ENCODE data around the gene CSTPP1.
A peak's percentile ranks its signal among the peaks of the same experiment; 100 is the strongest.
"Not testable (repeated sequence)": the region's sequence is repeated elsewhere in the genome, so short reads cannot be mapped to it uniquely, and the experiment has no call there.

CSTPP1 gene

DNA sequence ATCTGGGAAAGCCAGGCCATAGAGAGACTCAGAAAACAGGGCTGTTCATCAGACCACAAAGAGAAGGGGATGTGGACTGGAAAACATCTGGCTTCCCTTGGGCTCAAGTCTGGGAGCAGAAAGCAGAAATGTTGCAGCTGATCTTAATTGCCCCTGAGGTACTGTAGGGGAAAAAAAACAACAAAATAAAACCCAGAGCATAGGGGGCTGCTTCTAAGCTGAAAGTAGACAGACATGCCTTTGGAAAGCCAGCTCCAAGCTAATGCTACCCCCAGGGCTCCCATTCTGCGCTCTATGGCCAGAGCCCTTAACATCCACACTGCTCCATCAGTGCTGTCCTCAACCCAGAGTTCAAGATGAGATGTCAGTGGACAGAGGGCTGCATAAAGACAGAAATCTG lies 251.7 kb downstream of the CSTPP1 start:
- Histone ChIP-seq H3K4me2 (peak overlapping the region; percentile 72; the same call in 1 of the 2 replicates), H3K4me1 (ENCODE audit: low read depth, poor library complexity, severe bottlenecking) (peaks cover 13% of the 10 kb centered on the region), H2AFZ (ENCODE audit: low read depth) (no peak overlapping the region), H3K9ac (no peak overlapping the region), H3K27ac (no peak overlapping the region), H3K4me3 (IDR thresholded peaks at IDR 0.05; ENCODE audit: insufficient read depth, low read depth, low read length) (no peak overlapping the region), H3K36me3 (ENCODE audit: insufficient read depth) (no peaks in the 10 kb centered on the region), H3K79me2 (ENCODE audit: insufficient read depth, low read depth) (no peaks in the 10 kb centered on the region), H3K27me3 (ENCODE audit: insufficient read depth, low read depth) (peaks cover 28% of the 10 kb centered on the region; the same call in 1 of the 2 replicates), H4K20me1 (ENCODE audit: insufficient read depth) (no peaks in the 10 kb centered on the region)
- TF ChIP-seq, protein P1, sequence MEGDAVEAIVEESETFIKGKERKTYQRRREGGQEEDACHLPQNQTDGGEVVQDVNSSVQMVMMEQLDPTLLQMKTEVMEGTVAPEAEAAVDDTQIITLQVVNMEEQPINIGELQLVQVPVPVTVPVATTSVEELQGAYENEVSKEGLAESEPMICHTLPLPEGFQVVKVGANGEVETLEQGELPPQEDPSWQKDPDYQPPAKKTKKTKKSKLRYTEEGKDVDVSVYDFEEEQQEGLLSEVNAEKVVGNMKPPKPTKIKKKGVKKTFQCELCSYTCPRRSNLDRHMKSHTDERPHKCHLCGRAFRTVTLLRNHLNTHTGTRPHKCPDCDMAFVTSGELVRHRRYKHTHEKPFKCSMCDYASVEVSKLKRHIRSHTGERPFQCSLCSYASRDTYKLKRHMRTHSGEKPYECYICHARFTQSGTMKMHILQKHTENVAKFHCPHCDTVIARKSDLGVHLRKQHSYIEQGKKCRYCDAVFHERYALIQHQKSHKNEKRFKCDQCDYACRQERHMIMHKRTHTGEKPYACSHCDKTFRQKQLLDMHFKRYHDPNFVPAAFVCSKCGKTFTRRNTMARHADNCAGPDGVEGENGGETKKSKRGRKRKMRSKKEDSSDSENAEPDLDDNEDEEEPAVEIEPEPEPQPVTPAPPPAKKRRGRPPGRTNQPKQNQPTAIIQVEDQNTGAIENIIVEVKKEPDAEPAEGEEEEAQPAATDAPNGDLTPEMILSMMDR (conservative IDR thresholded peaks at IDR 0.05; ENCODE audit: low read depth, low read length), result no peak

DNA sequence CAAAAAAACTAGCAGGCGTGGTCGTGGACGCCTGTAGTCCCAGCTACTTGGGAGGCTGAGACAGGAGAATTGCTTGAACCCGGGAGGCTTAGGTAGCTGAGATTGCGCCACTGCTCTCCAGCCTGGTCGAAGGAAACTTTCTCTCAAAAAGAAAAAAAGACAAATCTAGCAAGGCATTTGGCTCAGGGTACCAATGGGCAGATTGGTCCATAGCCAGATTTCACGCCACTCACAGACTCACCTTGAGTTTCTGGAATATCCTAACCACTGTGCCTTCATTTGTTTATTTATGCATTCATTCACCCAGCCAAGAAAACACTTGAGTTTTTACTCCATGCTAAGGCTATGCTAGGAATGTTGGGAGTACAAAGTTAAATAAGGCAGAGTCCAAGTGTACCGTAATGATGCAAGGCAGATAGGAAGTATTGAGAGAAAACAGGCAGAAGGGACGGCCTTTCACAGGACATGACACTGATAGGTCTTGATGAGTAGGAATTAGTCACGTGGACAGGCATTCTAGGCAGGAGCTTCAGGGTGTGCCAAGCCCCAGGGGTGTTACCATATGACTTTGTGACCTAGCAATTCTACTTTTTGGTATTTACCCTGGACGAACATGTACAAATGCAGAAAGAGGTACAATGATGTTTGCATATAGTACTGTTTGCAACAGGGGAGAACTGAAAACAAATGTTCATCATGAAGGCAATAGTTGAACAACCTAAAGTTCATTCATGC lies 252.7 kb downstream of the CSTPP1 start:
- Histone ChIP-seq H3K4me1 (ENCODE audit: low read depth, poor library complexity, severe bottlenecking) (peaks cover 13% of the 10 kb centered on the region), H3K27me3 (ENCODE audit: insufficient read depth, low read depth) (peaks cover 28% of the 10 kb centered on the region; the same call in 1 of the 2 replicates), H3K4me3 (IDR thresholded peaks at IDR 0.05; ENCODE audit: insufficient read depth, low read depth, low read length) (no peak overlapping the region), H3K27ac (no peak overlapping the region), H3K4me2 (no peak overlapping the region), H3K9ac (no peak overlapping the region), H2AFZ (ENCODE audit: low read depth) (no peak overlapping the region), H4K20me1 (ENCODE audit: insufficient read depth) (no peaks in the 10 kb centered on the region), H3K79me2 (ENCODE audit: insufficient read depth, low read depth) (no peaks in the 10 kb centered on the region), H3K36me3 (ENCODE audit: insufficient read depth) (no peaks in the 10 kb centered on the region)
- TF ChIP-seq, protein P1 (conservative IDR thresholded peaks at IDR 0.05; ENCODE audit: low read depth, low read length), result no peak

DNA sequence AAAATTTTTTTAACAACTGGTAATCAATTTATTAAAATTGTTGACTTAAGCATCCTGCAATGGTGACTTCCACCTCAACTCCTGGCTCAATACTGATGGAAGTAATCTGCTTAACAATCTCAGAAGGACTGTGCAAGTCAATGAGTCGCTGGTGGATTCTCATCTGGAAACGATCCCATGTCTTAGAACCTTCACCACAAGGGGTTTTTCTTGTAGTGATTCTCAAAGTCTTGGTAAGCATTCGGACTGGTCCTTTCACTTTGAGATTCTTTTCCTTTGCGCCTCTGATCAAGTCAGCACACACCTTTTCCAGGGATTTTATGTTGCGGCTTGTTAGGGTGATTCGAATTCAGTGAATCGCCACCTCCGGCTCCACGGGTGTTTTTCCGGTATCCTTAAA lies 254.6 kb downstream of the CSTPP1 start:
- not testable (repeated sequence) for H3K4me3 ChIP-seq (IDR thresholded peaks at IDR 0.05; ENCODE audit: insufficient read depth, low read depth, low read length); H3K4me2 ChIP-seq; H2AFZ ChIP-seq (ENCODE audit: low read depth); H3K36me3 ChIP-seq (ENCODE audit: insufficient read depth); H4K20me1 ChIP-seq (ENCODE audit: insufficient read depth); H3K27ac ChIP-seq; H3K79me2 ChIP-seq (ENCODE audit: insufficient read depth, low read depth); H3K9ac ChIP-seq
- H3K27me3 ChIP-seq (ENCODE audit: insufficient read depth, low read depth), result peaks cover 28% of the 10 kb centered on the region; the same call in 1 of the 2 replicates
- H3K4me1 ChIP-seq (ENCODE audit: low read depth, poor library complexity, severe bottlenecking), result peaks cover 13% of the 10 kb centered on the region

DNA sequence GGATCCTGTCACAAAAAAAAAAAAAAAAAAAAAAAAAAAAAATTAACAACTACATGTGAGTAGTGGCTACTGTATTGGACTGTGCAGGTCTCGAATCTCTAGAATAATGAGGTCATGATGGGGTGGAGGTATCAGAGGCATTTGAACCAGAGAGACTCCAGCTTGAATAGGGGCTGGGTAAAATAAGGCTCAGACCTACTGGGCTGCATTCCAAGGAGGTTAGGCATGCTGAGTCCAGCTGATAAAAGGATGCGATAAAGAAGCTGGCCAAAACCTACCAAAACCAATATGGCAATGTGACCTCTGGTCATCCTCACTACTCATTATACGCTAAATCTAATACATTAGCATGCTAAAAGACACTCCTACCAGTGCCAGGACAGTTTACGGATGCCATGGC lies 255.6 kb downstream of the CSTPP1 start:
- no peak overlapping the region for H3K4me3 ChIP-seq (IDR thresholded peaks at IDR 0.05; ENCODE audit: insufficient read depth, low read depth, low read length)
- no peak overlapping the region for H3K9ac ChIP-seq
- peaks cover 12% of the 10 kb centered on the region for H3K4me1 ChIP-seq (ENCODE audit: low read depth, poor library complexity, severe bottlenecking)
- H3K36me3 ChIP-seq (ENCODE audit: insufficient read depth), result no peaks in the 10 kb centered on the region
- H4K20me1 ChIP-seq (ENCODE audit: insufficient read depth), result no peaks in the 10 kb centered on the region
- H3K4me2 ChIP-seq, result no peak overlapping the region
- TF ChIP-seq, protein P1 (conservative IDR thresholded peaks at IDR 0.05; ENCODE audit: low read depth, low read length), result no peak
- H3K27ac ChIP-seq, result no peak overlapping the region
- H3K27me3 ChIP-seq (ENCODE audit: insufficient read depth, low read depth), result peaks cover 23% of the 10 kb centered on the region; the same call in 1 of the 2 replicates
- no peak overlapping the region for H2AFZ ChIP-seq (ENCODE audit: low read depth)
- H3K79me2 ChIP-seq (ENCODE audit: insufficient read depth, low read depth), result no peaks in the 10 kb centered on the region

DNA sequence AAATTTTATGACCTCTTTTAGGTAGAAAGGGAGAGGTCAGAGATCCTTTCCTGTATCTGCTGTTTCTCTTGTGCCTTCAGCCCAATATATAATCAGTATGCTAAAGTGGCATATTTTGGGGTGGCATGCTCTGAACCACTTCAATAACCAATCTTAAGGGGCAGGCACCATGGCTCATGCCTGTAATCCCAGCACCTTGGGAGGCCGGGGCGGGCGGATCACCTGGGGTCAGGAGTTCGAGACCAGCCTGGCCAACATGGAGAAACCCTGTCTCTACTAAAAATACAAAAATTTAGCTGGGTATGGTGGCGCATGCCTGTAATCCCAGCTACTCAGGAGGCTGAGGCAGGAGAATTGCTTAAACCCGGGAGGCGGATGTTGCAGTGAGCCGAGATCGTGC lies 261.6 kb downstream of the CSTPP1 start:
- H3K79me2 ChIP-seq (ENCODE audit: insufficient read depth, low read depth); H3K27me3 ChIP-seq (ENCODE audit: insufficient read depth, low read depth); H3K4me3 ChIP-seq (IDR thresholded peaks at IDR 0.05; ENCODE audit: insufficient read depth, low read depth, low read length); H2AFZ ChIP-seq (ENCODE audit: low read depth); H4K20me1 ChIP-seq (ENCODE audit: insufficient read depth); H3K36me3 ChIP-seq (ENCODE audit: insufficient read depth); H3K27ac ChIP-seq; H3K4me2 ChIP-seq; H3K9ac ChIP-seq; H3K4me1 ChIP-seq (ENCODE audit: low read depth, poor library complexity, severe bottlenecking): not testable (repeated sequence)

Measured in KMS-11 (cell line).